ENCODE data around the gene AVL9.

The AVL9 gene

DNA sequence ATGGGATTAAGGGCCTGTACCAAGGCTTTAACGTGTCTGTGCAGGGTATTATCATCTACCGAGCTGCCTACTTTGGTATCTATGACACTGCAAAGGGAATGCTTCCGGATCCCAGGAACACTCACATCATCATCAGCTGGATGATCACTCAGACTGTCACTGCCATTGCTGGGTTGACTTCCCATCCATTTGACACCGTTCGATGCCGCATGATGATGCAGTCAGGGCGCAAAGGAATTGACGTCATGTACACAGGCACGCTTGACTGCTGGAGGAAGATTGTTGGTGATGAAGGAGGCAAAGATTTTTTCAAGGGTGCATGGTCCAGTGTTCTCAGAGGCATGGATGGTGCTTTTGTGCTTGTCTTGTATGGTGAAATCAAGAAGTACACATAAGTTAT lies 23.3 kb upstream of the AVL9 start:
- Histone ChIP-seq H3K4me3 (ENCODE audit: low read length) (no peak overlapping the region), H3K9ac (ENCODE audit: low read length) (no peak overlapping the region), H3K36me3 (ENCODE audit: control insufficient read depth, insufficient read depth, low read length, severe bottlenecking) (no peaks in the 10 kb centered on the region), H3K9me3 (ENCODE audit: control insufficient read depth, low read length) (no peaks in the 10 kb centered on the region), H3K4me1 (ENCODE audit: control insufficient read depth, insufficient read depth, low read length) (peaks cover 4% of the 10 kb centered on the region), H3K27me3 (replicated peaks; ENCODE audit: control insufficient read depth, insufficient read depth, low read length) (no peaks in the 10 kb centered on the region)
- no peak for DNase-seq (ENCODE audit: low read depth)

- no peaks in the 10 kb centered on the region for H3K9me3 ChIP-seq (ENCODE audit: control insufficient read depth, low read length)
- H3K4me1 ChIP-seq (ENCODE audit: control insufficient read depth, insufficient read depth, low read length) = peaks cover 4% of the 10 kb centered on the region
- no peaks in the 10 kb centered on the region for H3K36me3 ChIP-seq (ENCODE audit: control insufficient read depth, insufficient read depth, low read length, severe bottlenecking)
- H3K27me3 ChIP-seq (replicated peaks; ENCODE audit: control insufficient read depth, insufficient read depth, low read length) = no peaks in the 10 kb centered on the region
- H3K4me3 ChIP-seq (ENCODE audit: low read length) = no peak overlapping the region
- no peak for DNase-seq (ENCODE audit: low read depth)
- no peak overlapping the region for H3K9ac ChIP-seq (ENCODE audit: low read length)
These were observed 21.3 kb upstream of the AVL9 start for GRCh38 chr7:32474008-32474407.

DNA sequence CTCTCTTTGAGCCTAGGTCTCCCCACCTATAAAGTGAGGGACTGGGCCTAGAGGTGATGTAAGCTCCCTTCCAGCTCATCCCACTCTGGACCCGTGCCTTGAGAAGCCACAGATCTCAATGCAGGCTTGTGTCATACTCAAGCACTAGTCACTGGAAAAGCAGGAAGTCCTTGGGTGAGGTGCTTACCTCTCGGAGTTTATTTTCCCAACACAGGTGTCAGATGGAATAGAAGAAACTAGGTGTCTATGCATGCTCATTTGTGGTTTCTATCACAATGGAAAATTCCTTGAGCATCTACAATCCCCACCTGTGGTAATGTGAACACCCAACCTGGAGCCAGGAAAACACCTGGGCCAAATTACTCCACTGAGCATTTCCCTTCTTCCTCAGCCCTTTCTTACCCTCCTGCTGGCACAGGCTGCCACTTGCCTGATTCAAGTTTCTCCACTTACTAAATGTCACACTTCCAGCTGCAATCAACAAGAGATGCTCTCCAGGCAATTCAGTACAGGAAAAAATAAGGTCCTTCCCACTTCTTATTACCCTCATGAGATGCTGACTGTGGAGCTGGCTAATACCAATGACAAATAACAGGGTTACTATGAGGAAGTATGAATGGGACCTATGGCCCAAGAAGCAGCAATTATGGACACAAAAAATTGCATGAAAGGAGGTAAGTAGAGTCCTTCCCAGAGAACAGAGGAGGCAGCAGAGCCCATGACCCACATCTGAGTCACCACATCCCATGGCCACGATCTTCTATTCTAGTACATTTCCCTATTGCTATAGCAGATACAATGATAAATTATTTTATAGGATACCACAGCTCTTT lies 18.3 kb upstream of the AVL9 start:
- H3K4me1 ChIP-seq (ENCODE audit: control insufficient read depth, insufficient read depth, low read length) = peaks cover 4% of the 10 kb centered on the region
- no peak for DNase-seq (ENCODE audit: low read depth)
- no peak overlapping the region for H3K4me3 ChIP-seq (ENCODE audit: low read length)
- H3K27me3 ChIP-seq (replicated peaks; ENCODE audit: control insufficient read depth, insufficient read depth, low read length) = no peaks in the 10 kb centered on the region
- H3K9ac ChIP-seq (ENCODE audit: low read length) = no peak overlapping the region
- no peaks in the 10 kb centered on the region for H3K36me3 ChIP-seq (ENCODE audit: control insufficient read depth, insufficient read depth, low read length, severe bottlenecking)
- no peaks in the 10 kb centered on the region for H3K9me3 ChIP-seq (ENCODE audit: control insufficient read depth, low read length)

GRCh38 chr7:32477649-32477980 lies 17.7 kb upstream of the AVL9 start:
- no peak overlapping the region for H3K4me3 ChIP-seq (ENCODE audit: low read length)
- peaks cover 4% of the 10 kb centered on the region for H3K4me1 ChIP-seq (ENCODE audit: control insufficient read depth, insufficient read depth, low read length)
- H3K27me3 ChIP-seq (replicated peaks; ENCODE audit: control insufficient read depth, insufficient read depth, low read length) = no peaks in the 10 kb centered on the region
- no peak overlapping the region for H3K9ac ChIP-seq (ENCODE audit: low read length)
- H3K9me3 ChIP-seq (ENCODE audit: control insufficient read depth, low read length) = no peaks in the 10 kb centered on the region
- H3K36me3 ChIP-seq (ENCODE audit: control insufficient read depth, insufficient read depth, low read length, severe bottlenecking) = no peaks in the 10 kb centered on the region
- no peak for DNase-seq (ENCODE audit: low read depth)

DNA sequence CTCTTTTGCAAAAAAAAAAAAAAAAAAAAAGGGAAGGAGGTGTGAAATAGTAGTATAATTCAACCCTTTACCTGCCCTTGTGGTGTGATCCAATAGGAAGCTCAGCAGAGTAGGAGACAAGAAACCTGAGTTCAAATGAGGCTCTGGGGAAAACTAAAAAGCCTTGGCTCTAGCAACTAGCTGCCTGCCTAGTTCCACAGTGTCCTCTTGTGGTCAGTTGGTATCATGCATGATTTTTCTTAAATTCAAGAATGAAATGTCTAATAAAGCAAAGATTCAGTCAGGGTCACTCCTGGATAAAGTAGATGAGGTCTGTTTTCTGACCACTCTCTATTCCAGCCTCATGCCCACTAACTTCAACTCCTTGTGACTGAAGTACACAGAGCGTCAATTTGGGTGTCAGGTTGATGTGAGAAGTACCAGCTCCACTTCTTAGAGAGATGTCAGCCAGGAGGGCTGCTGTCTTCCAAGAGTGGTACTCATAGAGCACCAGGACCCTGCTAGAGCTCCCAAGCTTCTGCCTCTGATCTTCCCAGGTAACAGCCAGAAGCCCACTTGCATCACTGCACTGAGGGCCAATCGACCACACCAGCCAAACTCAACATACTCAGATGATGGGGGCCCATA lies 15.6 kb upstream of the AVL9 start:
- Histone ChIP-seq H3K4me3 (ENCODE audit: low read length) (no peak overlapping the region), H3K36me3 (ENCODE audit: control insufficient read depth, insufficient read depth, low read length, severe bottlenecking) (no peaks in the 10 kb centered on the region), H3K27me3 (replicated peaks; ENCODE audit: control insufficient read depth, insufficient read depth, low read length) (no peaks in the 10 kb centered on the region), H3K9ac (ENCODE audit: low read length) (no peak overlapping the region), H3K9me3 (ENCODE audit: control insufficient read depth, low read length) (no peaks in the 10 kb centered on the region), H3K4me1 (ENCODE audit: control insufficient read depth, insufficient read depth, low read length) (peaks cover 4% of the 10 kb centered on the region)
- peak; percentile 79 for DNase-seq (ENCODE audit: low read depth)

- H3K9me3 ChIP-seq (ENCODE audit: control insufficient read depth, low read length) = no peaks in the 10 kb centered on the region
- no peak for DNase-seq (ENCODE audit: low read depth)
- no peaks in the 10 kb centered on the region for H3K27me3 ChIP-seq (replicated peaks; ENCODE audit: control insufficient read depth, insufficient read depth, low read length)
- no peaks in the 10 kb centered on the region for H3K4me1 ChIP-seq (ENCODE audit: control insufficient read depth, insufficient read depth, low read length)
- no peak overlapping the region for H3K9ac ChIP-seq (ENCODE audit: low read length)
- peaks cover 5% of the 10 kb centered on the region for H3K36me3 ChIP-seq (ENCODE audit: control insufficient read depth, insufficient read depth, low read length, severe bottlenecking)
- H3K4me3 ChIP-seq (ENCODE audit: low read length) = no peak overlapping the region
These were observed 14.1 kb upstream of the AVL9 start for GRCh38 chr7:32481176-32481575.

- no peaks in the 10 kb centered on the region for H3K9me3 ChIP-seq (ENCODE audit: control insufficient read depth, low read length)
- no peak overlapping the region for H3K9ac ChIP-seq (ENCODE audit: low read length)
- no peaks in the 10 kb centered on the region for H3K27me3 ChIP-seq (replicated peaks; ENCODE audit: control insufficient read depth, insufficient read depth, low read length)
- H3K4me3 ChIP-seq (ENCODE audit: low read length) = no peak overlapping the region
- no peak for DNase-seq (ENCODE audit: low read depth)
- H3K4me1 ChIP-seq (ENCODE audit: control insufficient read depth, insufficient read depth, low read length) = no peaks in the 10 kb centered on the region
- H3K36me3 ChIP-seq (ENCODE audit: control insufficient read depth, insufficient read depth, low read length, severe bottlenecking) = peaks cover 13% of the 10 kb centered on the region
These were observed 13.4 kb upstream of the AVL9 start for GRCh38 chr7:32481921-32482320.

DNA sequence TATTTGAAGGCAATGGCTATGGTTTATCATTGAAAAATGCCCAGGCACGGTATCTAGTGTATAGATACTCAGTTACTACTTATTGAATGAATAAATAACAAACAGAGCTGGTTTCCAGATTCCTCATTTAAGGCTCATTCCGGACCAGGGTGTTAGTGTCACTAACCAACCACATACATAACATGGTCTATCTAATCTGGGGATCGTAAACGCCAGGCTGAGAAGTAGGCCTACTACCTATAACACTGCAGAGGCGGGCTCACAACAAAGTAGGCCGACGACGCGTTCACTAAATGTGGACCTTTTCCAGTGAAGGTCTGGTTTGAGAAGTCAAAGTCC lies 5.5 kb upstream of the AVL9 start:
- H3K4me3 ChIP-seq (ENCODE audit: low read length) = peak overlapping the region; percentile 96
- no peak for DNase-seq (ENCODE audit: low read depth)
- H3K9ac ChIP-seq (ENCODE audit: low read length) = peak overlapping the region; percentile 87
- H3K9me3 ChIP-seq (ENCODE audit: control insufficient read depth, low read length) = no peaks in the 10 kb centered on the region
- peaks cover 13% of the 10 kb centered on the region for H3K4me1 ChIP-seq (ENCODE audit: control insufficient read depth, insufficient read depth, low read length)
- peaks cover 19% of the 10 kb centered on the region for H3K36me3 ChIP-seq (ENCODE audit: control insufficient read depth, insufficient read depth, low read length, severe bottlenecking)
- no peaks in the 10 kb centered on the region for H3K27me3 ChIP-seq (replicated peaks; ENCODE audit: control insufficient read depth, insufficient read depth, low read length)

DNA sequence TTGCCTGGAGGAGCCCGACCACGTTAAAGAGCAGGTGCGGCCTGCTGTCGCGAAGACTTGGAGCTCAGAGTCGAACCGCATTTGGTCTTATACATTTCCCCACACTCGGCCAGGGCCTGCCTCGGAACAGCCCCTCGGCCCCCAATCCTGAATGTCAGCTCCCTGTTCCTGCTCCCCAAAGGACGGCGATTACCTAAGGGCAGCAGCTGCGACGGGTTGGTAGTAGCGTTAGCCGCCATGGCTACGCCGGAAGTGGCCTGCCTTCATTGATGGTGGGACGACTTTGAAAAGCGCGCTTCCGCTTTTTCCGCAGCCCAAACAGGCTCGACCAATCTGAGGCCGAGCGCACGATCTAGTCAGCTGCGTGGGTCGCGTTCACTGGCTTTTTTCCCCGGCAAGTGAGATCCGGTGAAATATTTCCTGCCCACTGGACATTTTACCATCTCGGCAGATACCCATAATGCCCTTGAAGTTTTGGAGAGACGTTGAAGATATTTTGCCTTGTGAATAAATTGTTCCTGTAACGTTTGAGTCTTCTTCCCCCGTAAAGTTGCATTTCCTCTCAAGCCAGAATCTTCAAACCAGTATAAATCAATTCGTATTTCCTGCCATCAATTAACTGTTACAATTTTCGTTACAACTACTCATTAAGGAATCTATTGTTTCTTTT lies 5.0 kb upstream of the AVL9 start, which contains the start of gene LSM5:
LSM5 (minus strand) TSS at position 254 of the 670 bp plus-strand sequence; CDS start at position 239, 15 bp downstream.
- Histone ChIP-seq H3K27me3 (replicated peaks; ENCODE audit: control insufficient read depth, insufficient read depth, low read length) (no peaks in the 10 kb centered on the region), H3K9ac (ENCODE audit: low read length) (peak within 1 kb of the TSS; percentile 87)

DNA sequence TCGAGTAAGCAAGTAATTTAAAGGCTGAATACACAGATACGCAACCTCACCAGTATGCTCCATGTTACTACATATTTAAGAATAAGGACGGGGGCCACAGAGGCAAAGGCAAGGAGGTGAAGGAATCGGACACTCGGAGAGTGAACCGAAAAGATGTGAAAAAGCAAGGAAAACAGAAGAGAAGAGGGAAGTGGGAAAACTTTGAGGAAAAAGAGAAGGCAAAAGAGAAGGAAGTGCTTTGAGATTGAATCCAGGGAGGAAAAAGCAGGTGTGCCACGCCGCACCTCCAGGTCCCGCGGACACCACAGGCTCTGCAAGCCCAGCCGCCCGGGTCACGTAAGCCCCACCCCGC lies 367 bp upstream of the AVL9 start:
- Histone ChIP-seq H3K4me1 (ENCODE audit: control insufficient read depth, insufficient read depth, low read length) (peaks cover 11% of the 10 kb centered on the region), H3K4me3 (ENCODE audit: low read length) (peak overlapping the region; percentile 99), H3K27me3 (replicated peaks; ENCODE audit: control insufficient read depth, insufficient read depth, low read length) (no peaks in the 10 kb centered on the region), H3K9ac (ENCODE audit: low read length) (peak overlapping the region; percentile 90), H3K9me3 (ENCODE audit: control insufficient read depth, low read length) (no peaks in the 10 kb centered on the region), H3K36me3 (ENCODE audit: control insufficient read depth, insufficient read depth, low read length, severe bottlenecking) (no peaks in the 10 kb centered on the region)
- DNase-seq (ENCODE audit: low read depth) = no peak

More for the DNA sequence above, 5.0 kb upstream of the AVL9 start, which contains the start of gene LSM5:
- Histone ChIP-seq H3K4me1 (ENCODE audit: control insufficient read depth, insufficient read depth, low read length) (peaks cover 14% of the 10 kb centered on the region), H3K4me3 (ENCODE audit: low read length) (peak within 1 kb of the TSS; percentile 96), H3K36me3 (ENCODE audit: control insufficient read depth, insufficient read depth, low read length, severe bottlenecking) (peaks cover 19% of the 10 kb centered on the region), H3K9me3 (ENCODE audit: control insufficient read depth, low read length) (no peaks in the 10 kb centered on the region)
- DNase-seq (ENCODE audit: low read depth) = peak; percentile 98

GRCh38 chr7:32496052-32496813 lies 944 bp downstream of the AVL9 start:
- Histone ChIP-seq H3K9ac (ENCODE audit: low read length) (peak overlapping the region; percentile 96), H3K9me3 (ENCODE audit: control insufficient read depth, low read length) (no peaks in the 10 kb centered on the region), H3K4me3 (ENCODE audit: low read length) (peak overlapping the region; percentile 89), H3K4me1 (ENCODE audit: control insufficient read depth, insufficient read depth, low read length) (peaks cover 19% of the 10 kb centered on the region), H3K36me3 (ENCODE audit: control insufficient read depth, insufficient read depth, low read length, severe bottlenecking) (no peaks in the 10 kb centered on the region), H3K27me3 (replicated peaks; ENCODE audit: control insufficient read depth, insufficient read depth, low read length) (no peaks in the 10 kb centered on the region)
- peak; percentile 28 for DNase-seq (ENCODE audit: low read depth)

Data from adipocyte (in vitro differentiated cells).